Osteocyte (in vitro differentiated cells): Measurements from ENCODE around the gene SYCN. TPM values are rescaled to one million over a fixed set of nuclear protein-coding genes. Genes with fewer than 3 reads are reported as not detected.

Source experiments
- DNase-seq: peaks from one replicate; pipeline ENCODE4 v3.0.0; 2021; ENCODE audit warnings: mixed read lengths; ENCODE audit not compliant: unreplicated experiment; ENCODE audit errors: extremely low spot score
- H3K27ac Mint-ChIP-seq: one replicate; pipeline ENCODE4 v1.8.0; 2021; ENCODE audit warnings: mild to moderate bottlenecking, mixed read lengths; ENCODE audit not compliant: unreplicated experiment
- H3K27me3 Mint-ChIP-seq: one replicate; pipeline ENCODE4 v1.8.0; 2021; ENCODE audit warnings: mixed read lengths; ENCODE audit not compliant: unreplicated experiment
- H3K36me3 Mint-ChIP-seq: one replicate; pipeline ENCODE4 v1.8.0; 2021; ENCODE audit warnings: mixed read lengths; ENCODE audit not compliant: unreplicated experiment
- H3K4me1 Mint-ChIP-seq: one replicate; pipeline ENCODE4 v1.8.0; 2021; ENCODE audit warnings: mixed read lengths; ENCODE audit not compliant: unreplicated experiment
- H3K4me3 Mint-ChIP-seq: one replicate; pipeline ENCODE4 v1.8.0; 2021; ENCODE audit warnings: mild to moderate bottlenecking, moderate library complexity, mixed read lengths; ENCODE audit not compliant: unreplicated experiment
- H3K9me3 Mint-ChIP-seq: one replicate; pipeline ENCODE4 v1.8.0; 2021; ENCODE audit warnings: mixed read lengths; ENCODE audit not compliant: unreplicated experiment
- total RNA-seq: library from RNA; stranded (reverse); gene quantifications from 2 replicates; pipeline ENCODE4 v1.2.1, GENCODE V29; 2021
- TF ChIP-seq, protein P1 (sequence below): fragments of 200-600 bp; sonication (generic); IDR thresholded peaks from 2 replicates; pipeline ENCODE4 v1.5.0; 2021; ENCODE audit warnings: antibody characterized with exemption, mild to moderate bottlenecking, moderate library complexity

SYCN gene
- total RNA-seq, 1 donor from 2014 or later: not detected

- Mint-ChIP-seq H3K36me3 (peaks cover 2% of the 10 kb centered on the region), H3K27ac (peak overlapping the region; percentile 5), H3K9me3 (no peaks in the 10 kb centered on the region), H3K4me1 (peaks cover 12% of the 10 kb centered on the region), H3K27me3 (no peaks in the 10 kb centered on the region), H3K4me3 (no peak overlapping the region)
- TF ChIP-seq, protein P1, sequence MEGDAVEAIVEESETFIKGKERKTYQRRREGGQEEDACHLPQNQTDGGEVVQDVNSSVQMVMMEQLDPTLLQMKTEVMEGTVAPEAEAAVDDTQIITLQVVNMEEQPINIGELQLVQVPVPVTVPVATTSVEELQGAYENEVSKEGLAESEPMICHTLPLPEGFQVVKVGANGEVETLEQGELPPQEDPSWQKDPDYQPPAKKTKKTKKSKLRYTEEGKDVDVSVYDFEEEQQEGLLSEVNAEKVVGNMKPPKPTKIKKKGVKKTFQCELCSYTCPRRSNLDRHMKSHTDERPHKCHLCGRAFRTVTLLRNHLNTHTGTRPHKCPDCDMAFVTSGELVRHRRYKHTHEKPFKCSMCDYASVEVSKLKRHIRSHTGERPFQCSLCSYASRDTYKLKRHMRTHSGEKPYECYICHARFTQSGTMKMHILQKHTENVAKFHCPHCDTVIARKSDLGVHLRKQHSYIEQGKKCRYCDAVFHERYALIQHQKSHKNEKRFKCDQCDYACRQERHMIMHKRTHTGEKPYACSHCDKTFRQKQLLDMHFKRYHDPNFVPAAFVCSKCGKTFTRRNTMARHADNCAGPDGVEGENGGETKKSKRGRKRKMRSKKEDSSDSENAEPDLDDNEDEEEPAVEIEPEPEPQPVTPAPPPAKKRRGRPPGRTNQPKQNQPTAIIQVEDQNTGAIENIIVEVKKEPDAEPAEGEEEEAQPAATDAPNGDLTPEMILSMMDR: no peak
- no peak for DNase-seq
Measured at GRCh38 chr19:39162441-39163043, 41.5 kb downstream of the SYCN start.

- H3K4me1 Mint-ChIP-seq: peaks cover 14% of the 10 kb centered on the region
- no peak overlapping the region for H3K4me3 Mint-ChIP-seq
- DNase-seq: no peak
- H3K36me3 Mint-ChIP-seq: peaks cover 2% of the 10 kb centered on the region
- no peaks in the 10 kb centered on the region for H3K9me3 Mint-ChIP-seq
- H3K27ac Mint-ChIP-seq: no peak overlapping the region
- TF ChIP-seq, protein P1: no peak
- no peaks in the 10 kb centered on the region for H3K27me3 Mint-ChIP-seq
Measured at GRCh38 chr19:39160889-39161672, 43.0 kb downstream of the SYCN start.

- Mint-ChIP-seq H3K4me3 (no peak overlapping the region), H3K36me3 (peaks cover 2% of the 10 kb centered on the region), H3K4me1 (peaks cover 14% of the 10 kb centered on the region), H3K9me3 (no peaks in the 10 kb centered on the region), H3K27me3 (no peaks in the 10 kb centered on the region), H3K27ac (peak overlapping the region; percentile 40)
- TF ChIP-seq, protein P1: no peak
- no peak for DNase-seq
Measured at GRCh38 chr19:39160523-39160861, 43.6 kb downstream of the SYCN start.

DNA sequence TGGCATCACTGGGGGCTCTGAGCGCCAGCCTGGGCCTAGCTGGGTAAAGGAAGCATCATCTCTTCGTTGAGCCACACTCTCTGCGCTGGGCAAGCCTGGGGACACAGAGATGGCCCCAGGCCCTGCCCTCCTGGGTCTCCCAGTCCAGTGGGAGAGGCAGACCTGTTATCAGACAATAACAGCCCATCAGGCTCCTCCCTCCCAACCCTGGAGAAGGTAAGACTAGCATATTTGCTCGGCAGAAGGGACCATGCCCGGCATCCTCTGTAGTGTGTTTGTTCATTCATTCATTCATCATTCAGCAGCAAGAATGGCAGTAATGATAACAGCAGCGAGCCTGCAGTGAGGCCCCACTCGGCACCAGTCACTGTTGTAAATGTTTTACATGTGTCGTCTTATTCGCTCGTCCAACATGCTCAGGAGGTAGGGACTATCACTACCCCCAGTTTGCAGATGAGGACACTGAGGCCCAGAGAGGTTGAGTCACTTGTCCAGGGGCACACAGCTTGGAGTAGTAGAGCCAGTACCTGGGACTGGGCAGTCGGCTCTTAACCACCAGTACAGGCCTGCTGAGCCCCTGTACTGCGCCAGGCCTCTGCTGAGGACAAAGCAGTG, 45.3 kb downstream of the SYCN start:
- no peak overlapping the region for H3K4me3 Mint-ChIP-seq
- H3K27me3 Mint-ChIP-seq: no peaks in the 10 kb centered on the region
- no peak overlapping the region for H3K27ac Mint-ChIP-seq
- TF ChIP-seq, protein P1: no peak
- no peaks in the 10 kb centered on the region for H3K9me3 Mint-ChIP-seq
- DNase-seq: no peak
- H3K36me3 Mint-ChIP-seq: peaks cover 6% of the 10 kb centered on the region
- H3K4me1 Mint-ChIP-seq: peaks cover 14% of the 10 kb centered on the region

DNA sequence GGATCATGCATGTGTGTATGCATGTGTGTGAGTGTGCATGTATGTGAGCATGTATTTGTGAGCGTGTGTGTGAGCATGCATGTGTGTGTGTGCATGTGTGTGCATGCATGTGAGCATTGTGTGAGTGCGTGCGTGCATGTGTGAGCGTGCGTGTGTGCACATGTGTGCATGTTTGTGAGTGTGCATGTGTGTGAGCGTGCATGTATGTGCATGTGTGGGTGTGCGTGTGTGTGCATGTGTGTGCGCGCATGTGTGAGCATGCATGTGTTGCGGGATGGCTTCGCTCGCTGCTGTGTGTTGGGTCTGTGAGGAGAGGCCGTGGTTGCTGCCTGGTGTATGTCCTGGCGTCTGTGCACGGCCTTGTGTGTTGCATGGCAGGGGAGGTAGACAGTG, 46.1 kb downstream of the SYCN start:
- TF ChIP-seq, protein P1: no peak

More for the DNA sequence above, 46.1 kb downstream of the SYCN start:
- Mint-ChIP-seq H3K36me3 (peaks cover 6% of the 10 kb centered on the region), H3K27me3 (no peaks in the 10 kb centered on the region), H3K9me3 (no peaks in the 10 kb centered on the region), H3K27ac (no peak overlapping the region), H3K4me1 (peaks cover 14% of the 10 kb centered on the region), H3K4me3 (no peak overlapping the region)
- DNase-seq: no peak
